Measurements from ENCODE around the gene CSF2RB. TPM values are rescaled to one million over a fixed set of nuclear protein-coding genes. Genes with fewer than 3 reads are reported as not detected.

CSF2RB gene
- not detected in 2 replicates for polyA plus RNA-seq (2011; rRNA removed)
- polyA plus RNA-seq (2012; cell fraction: cytosol; rRNA removed) = not detected in 2 replicates
- not detected in 2 replicates for polyA plus RNA-seq (2012; cell fraction: nucleus; rRNA removed)
- not detected in 3 replicates for polyA plus RNA-seq (2017; fragmentation: RNase III; extraction: RNeasy Plus Mini Kit Qiagen cat#74134 plus additional on column Dnase treatment)
- polyA minus RNA-seq (2011; rRNA and poly(A)+ RNA removed) = not detected in 2 replicates

DNA sequence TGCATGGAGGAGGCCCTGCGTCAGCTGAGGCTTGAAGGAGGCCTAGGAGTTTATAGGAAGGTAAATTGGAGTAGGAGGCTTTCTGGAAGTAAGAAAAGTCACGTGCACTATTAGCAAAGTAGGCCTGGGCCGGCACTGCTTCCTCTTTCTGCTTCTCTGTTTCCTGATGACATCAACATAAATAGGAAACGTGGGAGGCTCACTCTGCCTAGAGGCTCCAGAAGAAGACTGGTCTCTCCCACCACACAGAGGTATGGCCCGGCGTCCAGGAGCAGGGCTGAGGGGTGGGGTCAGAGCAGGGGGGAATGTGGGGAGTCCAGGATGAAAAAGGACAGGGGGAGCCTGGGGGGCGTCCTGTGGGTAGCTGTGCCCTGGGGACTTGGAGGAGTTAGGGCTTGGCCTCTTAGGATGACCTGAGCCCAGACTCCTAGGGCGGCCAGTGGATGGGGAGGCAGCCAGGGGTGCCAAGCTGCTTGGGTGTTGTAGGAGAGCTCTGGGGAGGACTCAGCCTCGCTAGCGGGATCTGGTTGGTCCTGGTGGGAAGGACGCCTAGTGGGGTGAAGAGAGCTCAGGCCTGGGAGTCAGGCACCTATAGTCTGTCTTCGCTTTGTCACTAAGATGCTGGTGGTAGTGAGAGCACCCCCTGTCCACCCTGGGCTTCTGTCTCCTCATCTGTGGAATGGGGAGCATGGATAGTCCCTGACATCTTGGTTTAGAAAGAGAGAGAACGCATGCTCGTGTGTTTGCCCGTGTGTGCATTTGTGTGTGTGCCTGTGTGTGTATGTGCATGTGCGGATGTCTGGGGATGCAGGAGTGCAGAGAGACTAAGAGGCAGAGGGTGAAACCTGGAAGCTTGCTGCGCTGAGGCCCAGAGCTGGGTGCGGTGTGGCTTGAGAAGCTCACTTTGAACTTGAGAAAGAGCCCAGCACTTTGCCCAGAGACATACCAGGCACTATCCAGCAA is at the start of gene CSF2RB:
Gene CSF2RB (plus strand): TSS at position 202 of the 963 bp plus-strand sequence. CDS start 8,580 bp downstream, outside the sequence.
- ChIA-PET CTCF (interaction anchor here (0.7 to 3.6 kb wide), 4 partner anchors 31 to 132 kb away, joined by 3 to 11 read pairs (median 3); no protein-coding TSS in a partner anchor), POLR2A (no interaction called here)
- no peak within 1 kb of the TSS for H3K4me3 ChIP-seq
- WGBS (ENCODE audit: missing lambda C conversion rate) = 65% methylated on average over 15 of the region's 18 CpGs
- FAIRE-seq (no peak), ATAC-seq (no peak), DNase-seq (ENCODE audit: low read depth in 1 of 2, low spot score in 1 of 2) (no peak)
- TF ChIP-seq TFCP2L1 (CRISPR knock-in tag; IDR thresholded peaks at IDR 0.05) (no peak), NR3C1 (IDR thresholded peaks at IDR 0.05) (no peak), ZC3H11A (IDR thresholded peaks at IDR 0.05) (no peak), POLR2A (IDR thresholded peaks at IDR 0.05; ENCODE audit: low read length) (no peak), ZFP36 (IDR thresholded peaks at IDR 0.05; ENCODE audit: borderline replicate concordance, partially characterized antibody) (peak; percentile 5)
- TF ChIP-seq, protein P1, sequence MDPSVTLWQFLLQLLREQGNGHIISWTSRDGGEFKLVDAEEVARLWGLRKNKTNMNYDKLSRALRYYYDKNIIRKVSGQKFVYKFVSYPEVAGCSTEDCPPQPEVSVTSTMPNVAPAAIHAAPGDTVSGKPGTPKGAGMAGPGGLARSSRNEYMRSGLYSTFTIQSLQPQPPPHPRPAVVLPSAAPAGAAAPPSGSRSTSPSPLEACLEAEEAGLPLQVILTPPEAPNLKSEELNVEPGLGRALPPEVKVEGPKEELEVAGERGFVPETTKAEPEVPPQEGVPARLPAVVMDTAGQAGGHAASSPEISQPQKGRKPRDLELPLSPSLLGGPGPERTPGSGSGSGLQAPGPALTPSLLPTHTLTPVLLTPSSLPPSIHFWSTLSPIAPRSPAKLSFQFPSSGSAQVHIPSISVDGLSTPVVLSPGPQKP (IDR thresholded peaks at IDR 0.05; ENCODE audit: low read depth, low read length) = no peak
- no peak within 1 kb of the TSS for H3K27ac ChIP-seq
- H3K4me1 ChIP-seq = no peaks in the 10 kb centered on the region
- no peak within 1 kb of the TSS for H3K4me2 ChIP-seq
- peaks cover 2% of the 10 kb centered on the region; the same call in 1 of the 3 replicates for H3K9me3 ChIP-seq

DNA sequence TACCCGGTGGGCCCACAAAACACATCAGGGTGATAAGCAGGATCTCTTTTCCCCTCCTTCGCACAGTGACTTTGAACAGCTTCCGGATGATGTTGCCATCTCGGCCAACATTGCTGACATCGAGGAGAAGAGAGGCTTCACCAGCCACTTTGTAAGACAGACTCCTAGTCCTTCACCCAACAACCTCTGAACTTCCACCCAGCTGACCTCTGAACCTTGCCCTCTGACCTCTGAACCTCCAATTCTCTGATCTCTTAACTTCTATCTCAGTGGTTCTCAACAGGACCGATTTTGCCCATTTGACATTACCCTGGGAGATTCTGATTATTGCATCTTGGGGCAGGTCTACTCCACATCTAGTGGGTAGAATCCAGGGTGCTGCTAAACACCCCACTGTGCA is 49.4 kb upstream of the CSF2RB start:
- no peak for DNase-seq (ENCODE audit: low read depth in 1 of 2, low spot score in 1 of 2)
- H3K27ac ChIP-seq = no peak overlapping the region
- H3K4me3 ChIP-seq = no peak overlapping the region
- ATAC-seq = no peak
- FAIRE-seq = no peak
- no peaks in the 10 kb centered on the region for H3K4me1 ChIP-seq
- no peak overlapping the region for H3K4me2 ChIP-seq
- CTCF ChIA-PET = no interaction called here
- WGBS (ENCODE audit: missing lambda C conversion rate) = 60% methylated on average over 6 of the region's 6 CpGs
- POLR2A ChIA-PET = no interaction called here
- TF ChIP-seq ZNF302 (CRISPR knock-in tag; IDR thresholded peaks at IDR 0.05) (no peak), RAD21 (conservative IDR thresholded peaks at IDR 0.05 in 1 of 2, IDR thresholded peaks at IDR 0.05 in 1 of 2) (no peak), SMC3 (IDR thresholded peaks at IDR 0.05) (no peak), EHF (CRISPR knock-in tag; IDR thresholded peaks at IDR 0.05) (no peak), BHLHE40 (IDR thresholded peaks at IDR 0.05; ENCODE audit: low read depth, low read length) (no peak), HDAC2 (IDR thresholded peaks at IDR 0.05) (no peak), ESRRA (IDR thresholded peaks at IDR 0.05; ENCODE audit: borderline replicate concordance, low read length) (no peak), EHMT2 (IDR thresholded peaks at IDR 0.05; ENCODE audit: low read depth) (no peak), HOXB5 (CRISPR knock-in tag; IDR thresholded peaks at IDR 0.05) (no peak), GATA3 (IDR thresholded peaks at IDR 0.05; ENCODE audit: borderline replicate concordance) (no peak), KDM1A (IDR thresholded peaks at IDR 0.05; ENCODE audit: low read depth) (no peak), ZSCAN20 (CRISPR knock-in tag; IDR thresholded peaks at IDR 0.05) (no peak), MAFK (IDR thresholded peaks at IDR 0.05; ENCODE audit: partially characterized antibody) (no peak), KDM5A (IDR thresholded peaks at IDR 0.05) (no peak)
- TF ChIP-seq, protein P2, sequence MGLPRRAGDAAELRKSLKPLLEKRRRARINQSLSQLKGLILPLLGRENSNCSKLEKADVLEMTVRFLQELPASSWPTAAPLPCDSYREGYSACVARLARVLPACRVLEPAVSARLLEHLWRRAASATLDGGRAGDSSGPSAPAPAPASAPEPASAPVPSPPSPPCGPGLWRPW (IDR thresholded peaks at IDR 0.05) = no peak
- TF ChIP-seq, protein P3, sequence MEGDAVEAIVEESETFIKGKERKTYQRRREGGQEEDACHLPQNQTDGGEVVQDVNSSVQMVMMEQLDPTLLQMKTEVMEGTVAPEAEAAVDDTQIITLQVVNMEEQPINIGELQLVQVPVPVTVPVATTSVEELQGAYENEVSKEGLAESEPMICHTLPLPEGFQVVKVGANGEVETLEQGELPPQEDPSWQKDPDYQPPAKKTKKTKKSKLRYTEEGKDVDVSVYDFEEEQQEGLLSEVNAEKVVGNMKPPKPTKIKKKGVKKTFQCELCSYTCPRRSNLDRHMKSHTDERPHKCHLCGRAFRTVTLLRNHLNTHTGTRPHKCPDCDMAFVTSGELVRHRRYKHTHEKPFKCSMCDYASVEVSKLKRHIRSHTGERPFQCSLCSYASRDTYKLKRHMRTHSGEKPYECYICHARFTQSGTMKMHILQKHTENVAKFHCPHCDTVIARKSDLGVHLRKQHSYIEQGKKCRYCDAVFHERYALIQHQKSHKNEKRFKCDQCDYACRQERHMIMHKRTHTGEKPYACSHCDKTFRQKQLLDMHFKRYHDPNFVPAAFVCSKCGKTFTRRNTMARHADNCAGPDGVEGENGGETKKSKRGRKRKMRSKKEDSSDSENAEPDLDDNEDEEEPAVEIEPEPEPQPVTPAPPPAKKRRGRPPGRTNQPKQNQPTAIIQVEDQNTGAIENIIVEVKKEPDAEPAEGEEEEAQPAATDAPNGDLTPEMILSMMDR (IDR thresholded peaks at IDR 0.05) = no peak
- H3K9me3 ChIP-seq = no peaks in the 10 kb centered on the region
